Measurements from ENCODE around the gene GLT8D2.

The GLT8D2 gene

DNA sequence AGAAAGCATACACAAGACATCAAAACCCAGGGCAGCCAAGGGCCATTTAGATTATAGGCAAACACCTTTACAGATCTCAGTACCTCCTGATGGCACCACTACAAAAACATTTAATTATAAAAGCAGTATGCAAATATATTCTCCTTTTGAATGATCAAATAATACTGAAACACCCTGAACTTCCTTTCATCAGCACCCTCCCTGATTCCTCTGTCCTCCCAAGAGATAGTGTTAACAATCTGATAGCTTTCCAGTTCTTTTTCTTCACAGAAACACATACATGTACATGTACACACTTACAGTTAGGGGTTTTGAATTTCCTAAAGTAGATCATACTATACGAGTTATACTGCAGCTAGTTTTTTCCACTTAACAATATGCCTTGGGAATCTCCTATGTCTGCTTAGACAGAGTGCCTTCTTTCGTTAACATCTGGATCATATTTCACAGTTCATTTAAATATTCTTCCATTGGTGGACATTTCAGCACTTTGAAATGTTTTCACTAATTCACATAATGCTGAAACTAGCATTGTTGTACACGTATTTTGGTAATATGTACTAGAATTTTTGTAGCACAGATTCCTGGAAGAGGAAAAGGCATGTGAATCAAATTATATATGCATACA lies 49.1 kb downstream of the GLT8D2 start:
- DNase-seq (ENCODE audit: low spot score): no peak

DNA sequence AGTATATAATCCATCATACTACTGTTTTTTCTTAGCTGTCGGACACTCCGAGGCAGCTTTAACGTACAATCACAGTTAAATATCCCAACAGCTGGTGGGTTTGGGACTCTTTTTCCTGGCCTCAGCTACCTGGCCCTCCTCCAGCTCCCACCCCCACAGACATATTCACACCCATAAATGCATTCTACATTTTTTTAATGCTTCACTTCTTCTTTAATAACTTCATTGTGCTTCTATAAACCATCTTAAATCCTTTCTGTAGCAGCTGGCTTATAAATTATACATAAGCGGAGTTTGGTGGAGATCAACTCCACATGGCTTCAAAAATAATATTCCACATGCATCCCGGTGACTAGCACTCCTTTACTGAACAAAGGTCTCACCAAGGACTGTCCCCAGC lies 51.0 kb downstream of the GLT8D2 start:
- no peak for DNase-seq (ENCODE audit: low spot score)

DNA sequence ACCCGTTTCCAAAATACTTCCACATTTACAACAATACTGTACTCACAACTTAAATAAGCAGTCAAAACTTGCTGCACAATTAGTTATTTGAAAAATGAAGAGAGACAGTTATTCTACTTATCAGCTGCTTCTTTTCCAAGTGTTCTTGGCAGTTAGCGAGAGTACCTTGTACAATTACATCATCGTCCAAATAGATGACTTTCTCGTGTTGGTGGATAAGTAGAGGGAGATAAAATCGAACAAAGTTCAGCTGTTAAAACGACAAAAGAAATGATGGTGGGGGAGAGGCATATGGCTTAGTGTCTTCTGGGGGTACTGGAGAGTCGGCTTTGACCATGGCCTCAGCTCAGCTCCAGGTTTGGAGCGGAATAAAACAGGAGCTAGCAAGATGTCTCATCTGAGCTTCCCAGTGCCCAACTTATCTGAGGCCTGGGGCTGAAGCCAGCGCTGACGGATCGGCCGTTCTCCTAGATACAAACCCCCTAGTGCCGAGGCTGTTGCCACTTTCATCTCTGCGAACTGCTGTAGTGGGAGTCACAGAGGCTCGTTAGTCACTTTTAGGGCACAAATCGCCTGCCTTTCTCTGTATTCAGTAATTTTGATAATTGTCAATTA lies 52.6 kb downstream of the GLT8D2 start:
- DNase-seq (ENCODE audit: low spot score): no peak

DNA sequence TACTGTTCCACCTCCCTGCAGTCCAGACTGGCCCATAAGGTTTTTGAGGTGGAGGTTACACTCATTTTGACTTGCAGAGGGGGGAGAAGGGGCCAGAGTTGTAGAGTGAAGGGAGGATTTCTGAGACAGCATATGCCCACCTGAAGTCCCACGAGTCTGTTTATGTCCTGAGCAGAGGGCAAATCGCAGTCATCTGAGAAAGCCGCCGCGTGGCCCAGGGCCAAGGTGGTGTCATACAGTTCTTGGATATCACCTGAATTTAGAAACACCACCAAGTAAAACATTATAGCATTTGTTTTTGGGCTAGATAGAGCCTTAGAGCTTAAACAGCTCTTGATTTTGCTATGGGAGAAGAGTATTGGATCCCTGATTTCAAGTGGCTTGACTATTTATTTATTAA lies 53.4 kb downstream of the GLT8D2 start:
- no peak for DNase-seq (ENCODE audit: low spot score)

DNA sequence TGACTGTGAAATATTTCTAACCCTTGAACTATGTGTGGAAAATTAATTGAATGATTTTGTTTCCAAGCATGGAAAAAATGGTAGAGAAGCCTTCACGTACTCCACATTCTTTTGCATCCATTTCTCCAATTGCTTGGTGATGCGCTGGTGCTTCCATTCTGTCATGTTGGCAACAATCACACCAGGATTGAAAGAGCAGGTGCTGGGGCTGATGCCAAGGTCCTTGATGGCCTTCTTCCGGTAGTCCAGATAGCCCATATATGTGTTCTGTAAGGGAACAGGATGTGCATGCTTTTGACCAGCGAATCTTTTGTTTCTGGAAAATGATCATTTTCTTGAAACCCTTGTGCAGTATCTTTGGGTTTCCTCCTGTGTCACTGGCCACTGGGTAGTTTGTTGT lies 55.8 kb downstream of the GLT8D2 start:
- no peak for DNase-seq (ENCODE audit: low spot score)

DNA sequence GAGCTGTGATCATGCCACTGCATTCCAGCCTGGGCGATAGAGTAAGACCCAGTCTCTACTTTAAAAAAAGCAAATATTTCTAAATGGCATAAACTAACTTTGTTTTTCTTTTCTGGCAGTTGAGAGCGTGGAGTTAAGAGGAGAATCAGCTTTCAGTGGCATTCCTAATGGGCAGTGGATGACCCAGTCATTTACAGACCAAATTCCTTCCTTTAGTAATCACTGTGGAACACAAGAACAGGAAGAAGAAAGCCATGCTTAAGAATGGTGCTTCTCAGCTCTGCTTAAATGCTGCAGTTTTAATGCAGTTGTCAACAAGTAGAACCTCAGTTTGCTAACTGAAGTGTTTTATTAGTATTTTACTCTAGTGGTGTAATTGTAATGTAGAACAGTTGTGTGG lies 63.2 kb downstream of the GLT8D2 start:
- no peak for DNase-seq (ENCODE audit: low spot score)

DNA sequence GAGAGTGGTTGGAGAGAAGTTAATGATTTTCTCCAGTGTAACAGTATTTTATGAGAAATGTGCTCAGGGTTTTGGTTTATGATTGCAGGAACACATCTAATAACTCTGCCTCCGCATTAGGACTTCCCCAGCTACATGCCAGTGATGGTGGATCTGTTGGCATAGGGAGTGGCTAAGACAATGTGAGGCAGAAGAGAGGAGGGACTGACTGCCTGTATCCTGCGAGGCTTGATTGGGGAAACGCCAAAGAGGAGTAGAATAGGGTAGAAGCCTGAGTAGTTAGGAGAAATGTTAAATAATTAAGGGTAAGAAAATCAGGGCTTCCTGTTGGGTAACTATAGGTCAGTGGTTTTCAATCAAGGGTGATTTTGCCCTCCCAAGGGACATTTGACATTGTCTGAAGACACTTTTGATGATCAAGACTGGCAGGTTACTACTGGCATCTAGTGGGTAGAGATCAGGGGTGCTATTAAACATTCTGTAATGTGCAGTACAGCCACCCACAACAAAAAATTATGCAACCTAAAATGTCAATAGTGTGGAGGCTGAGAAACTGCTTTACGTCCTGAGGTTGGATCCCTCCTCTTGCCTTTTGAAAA lies 71.5 kb downstream of the GLT8D2 start:
- DNase-seq (ENCODE audit: low spot score): no peak

DNA sequence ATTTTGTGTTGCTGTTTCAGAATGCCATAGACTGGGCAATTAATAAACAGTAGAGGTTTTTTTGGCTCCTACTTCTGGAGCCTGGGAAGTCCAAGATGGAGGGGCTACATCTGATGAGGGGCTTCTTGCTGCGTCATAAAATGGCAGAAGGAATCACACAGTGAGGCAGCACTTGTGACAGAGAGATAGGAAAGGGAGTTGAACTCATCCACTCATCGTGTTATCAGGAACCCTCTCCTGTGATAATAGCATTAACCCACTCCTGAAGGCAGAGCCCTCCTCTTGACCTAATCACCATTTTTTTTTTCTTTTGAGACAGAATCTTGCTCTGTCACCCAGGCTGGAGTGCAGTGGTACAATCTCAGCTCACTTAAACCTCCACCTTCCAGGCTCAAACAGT lies 74.6 kb downstream of the GLT8D2 start:
- DNase-seq (ENCODE audit: low spot score): no peak

DNA sequence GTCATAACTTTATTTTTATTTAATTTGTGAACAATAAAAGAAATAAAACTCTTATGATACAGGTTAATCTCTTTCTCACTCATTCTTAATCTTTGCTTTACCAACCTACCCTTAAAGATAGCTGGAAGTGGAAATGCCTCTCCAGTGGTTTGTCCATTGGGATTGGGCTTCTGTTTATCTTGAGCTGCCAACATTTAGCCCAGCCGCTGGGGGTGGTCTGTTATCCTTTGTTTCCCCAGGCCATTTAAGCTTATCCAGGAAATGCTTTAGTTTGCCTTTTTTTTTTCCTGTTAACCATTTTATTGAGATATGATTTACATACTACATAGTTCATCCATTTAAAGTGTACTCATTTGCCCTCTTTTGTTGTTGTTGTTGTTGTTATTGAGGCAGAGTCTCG lies 76.1 kb downstream of the GLT8D2 start:
- DNase-seq (ENCODE audit: low spot score): no peak

DNA sequence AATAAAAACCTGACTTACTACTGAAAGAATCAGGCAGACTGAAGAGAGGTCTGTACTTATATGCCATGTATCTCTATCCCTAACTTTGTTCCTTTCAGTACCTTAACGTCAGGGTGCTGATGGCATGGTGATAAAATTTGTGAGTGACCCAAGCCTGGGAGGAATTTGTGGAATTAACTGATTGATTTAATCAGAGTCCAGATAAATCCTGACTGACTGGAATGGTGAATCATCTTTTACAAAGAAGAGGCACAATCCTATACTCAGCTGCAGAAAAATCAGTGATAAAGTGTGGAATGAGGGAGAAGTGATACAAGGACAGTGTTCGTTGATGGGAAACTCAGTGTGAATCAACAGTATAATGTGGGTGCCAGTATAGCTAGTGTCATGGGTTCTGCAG lies 80.6 kb downstream of the GLT8D2 start:
- DNase-seq (ENCODE audit: low spot score): no peak

DNA sequence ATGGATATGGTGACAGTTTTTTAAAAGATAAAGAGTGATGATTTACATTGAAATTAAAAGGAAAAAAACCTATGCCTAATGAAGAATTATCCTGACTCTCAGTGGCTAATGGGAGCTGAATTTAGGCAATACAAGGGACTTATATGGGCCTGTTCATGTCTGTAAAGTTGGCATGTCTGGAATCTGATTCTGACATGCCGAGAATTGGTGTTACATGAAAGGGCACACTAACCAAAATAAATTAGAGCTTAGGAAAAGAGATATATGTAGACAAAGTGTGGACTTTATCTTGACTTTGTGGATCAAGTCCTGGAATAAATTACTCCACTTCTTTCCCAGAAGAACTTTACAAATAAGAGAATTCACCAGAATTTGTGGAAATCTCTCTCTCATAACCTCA lies 83.3 kb downstream of the GLT8D2 start:
- no peak for DNase-seq (ENCODE audit: low spot score)

DNA sequence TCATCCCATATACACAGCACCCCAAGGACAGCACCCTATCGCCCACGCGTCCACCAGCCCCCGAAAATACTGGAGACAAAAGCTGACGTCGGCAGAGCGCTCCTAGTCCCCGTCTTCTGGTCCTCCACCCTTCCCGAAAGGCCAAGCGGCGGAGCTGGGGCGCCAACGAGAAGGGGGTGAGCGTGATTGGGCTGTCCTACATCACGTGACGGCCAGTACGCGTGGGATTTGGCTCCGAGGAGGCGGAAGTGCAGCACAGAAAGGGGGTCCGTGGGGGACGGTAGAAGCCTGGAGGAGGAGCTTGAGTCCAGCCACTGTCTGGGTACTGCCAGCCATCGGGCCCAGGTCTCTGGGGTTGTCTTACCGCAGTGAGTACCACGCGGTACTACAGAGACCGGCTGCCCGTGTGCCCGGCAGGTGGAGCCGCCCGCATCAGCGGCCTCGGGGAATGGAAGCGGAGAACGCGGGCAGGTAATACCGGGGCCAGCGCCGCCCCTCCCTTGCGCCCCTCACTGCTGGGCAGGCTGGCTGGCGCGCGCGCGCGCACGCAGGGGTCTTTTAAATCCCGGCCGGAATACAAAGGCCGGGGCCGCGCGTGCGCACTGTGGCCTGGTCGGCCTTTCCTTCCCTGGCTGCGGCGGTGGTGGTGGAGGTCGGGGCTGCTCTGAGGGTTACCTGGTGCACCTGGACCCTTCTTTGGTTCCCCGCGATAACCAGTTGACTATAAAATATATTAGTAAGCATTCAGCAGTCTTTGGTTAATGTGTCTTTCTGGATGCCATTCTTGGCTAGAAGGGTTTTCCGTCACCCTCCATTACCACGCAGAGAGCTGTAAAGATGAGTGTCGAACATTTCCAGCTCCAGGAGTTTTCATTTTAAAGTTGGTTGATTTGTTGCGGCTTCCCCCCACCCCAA lies 84.1 kb downstream of the GLT8D2 start, which contains the start of gene TDG:
TDG (plus strand) TSS at position 283 of the 915 bp plus-strand sequence; CDS start at position 449, 166 bp downstream.
- peak; percentile 98 for DNase-seq (ENCODE audit: low spot score)

DNA sequence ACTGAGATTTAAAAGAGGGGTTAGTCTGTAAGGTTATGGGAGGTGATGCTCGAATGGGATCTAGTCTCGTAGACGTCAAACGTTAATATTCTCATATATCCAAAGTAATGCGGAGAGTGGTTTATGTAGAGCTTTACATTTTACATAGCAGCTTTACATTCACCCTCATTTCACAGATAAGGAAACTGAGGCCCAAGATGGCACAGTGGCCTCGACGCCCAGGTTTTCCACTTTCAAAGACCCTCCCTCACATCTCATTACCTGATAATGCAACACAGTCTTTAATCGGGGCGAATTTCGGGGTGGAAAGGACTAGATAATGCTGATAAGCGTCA lies 84.8 kb downstream of the GLT8D2 start:
- no peak for DNase-seq (ENCODE audit: low spot score)

DNA sequence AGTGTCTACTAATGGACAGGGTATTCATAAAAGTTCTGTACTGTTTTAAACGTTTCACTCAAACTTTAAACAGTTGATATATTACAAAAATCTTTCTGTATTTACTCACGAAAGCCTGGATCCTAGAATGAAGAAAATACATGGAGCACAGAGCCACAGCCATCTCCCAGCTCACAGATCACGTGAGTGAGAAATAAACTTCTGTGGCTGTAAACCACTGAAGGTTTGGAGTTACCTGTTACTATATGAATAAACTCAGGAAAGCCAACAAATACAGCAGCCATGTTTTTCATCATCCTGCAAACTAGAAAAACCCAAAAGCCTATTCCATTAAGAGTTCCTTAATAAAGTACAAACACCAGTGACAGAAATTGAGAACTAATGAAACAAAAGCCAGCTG lies 85.2 kb downstream of the GLT8D2 start:
- DNase-seq (ENCODE audit: low spot score): no peak

DNA sequence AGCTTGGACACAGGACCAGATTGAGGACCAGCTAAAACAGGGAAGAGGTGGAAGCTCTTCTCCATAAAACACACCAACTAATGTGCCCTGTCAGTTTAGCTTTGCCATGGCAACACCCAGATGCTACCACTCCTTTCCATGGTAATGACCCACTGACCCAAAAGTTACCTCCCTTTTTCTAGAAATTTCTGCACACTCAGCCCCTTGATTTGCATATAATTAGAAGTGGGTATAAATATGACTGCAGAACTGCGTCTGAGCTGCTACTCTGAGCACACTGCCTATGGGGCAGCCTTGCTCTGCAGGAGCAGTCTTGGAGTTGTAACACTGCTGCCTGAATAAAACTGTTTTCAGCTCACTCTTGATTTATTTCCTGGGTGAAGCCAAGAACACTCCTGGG lies 87.5 kb downstream of the GLT8D2 start:
- no peak for DNase-seq (ENCODE audit: low spot score)

DNA sequence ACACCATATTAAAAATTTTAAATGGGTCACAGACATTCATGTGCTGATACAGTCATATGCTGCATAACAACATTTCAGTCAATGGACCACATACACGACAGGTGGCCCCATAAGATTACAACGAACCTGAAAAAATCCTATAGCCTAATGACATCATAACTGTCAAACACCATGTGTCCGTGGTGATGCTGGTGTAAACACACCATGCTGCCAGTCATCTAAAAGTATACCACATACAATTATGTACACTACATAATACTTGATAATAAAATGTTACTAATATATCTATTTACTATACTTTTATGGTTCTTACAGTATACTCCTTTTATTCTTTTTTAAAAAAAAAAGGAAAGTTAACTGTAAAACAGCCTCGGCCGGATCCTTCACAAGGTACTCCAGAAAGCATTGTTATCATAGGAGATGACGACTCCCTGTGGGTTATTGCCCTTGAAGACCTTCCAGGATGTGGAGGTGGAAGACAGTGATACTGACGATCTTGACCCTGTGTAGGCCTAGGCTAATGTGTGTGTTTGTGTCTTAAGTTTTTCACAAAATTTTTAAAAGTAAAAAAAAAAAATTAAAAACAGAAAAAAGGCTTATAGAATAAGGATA lies 89.3 kb downstream of the GLT8D2 start:
- no peak for DNase-seq (ENCODE audit: low spot score)

DNA sequence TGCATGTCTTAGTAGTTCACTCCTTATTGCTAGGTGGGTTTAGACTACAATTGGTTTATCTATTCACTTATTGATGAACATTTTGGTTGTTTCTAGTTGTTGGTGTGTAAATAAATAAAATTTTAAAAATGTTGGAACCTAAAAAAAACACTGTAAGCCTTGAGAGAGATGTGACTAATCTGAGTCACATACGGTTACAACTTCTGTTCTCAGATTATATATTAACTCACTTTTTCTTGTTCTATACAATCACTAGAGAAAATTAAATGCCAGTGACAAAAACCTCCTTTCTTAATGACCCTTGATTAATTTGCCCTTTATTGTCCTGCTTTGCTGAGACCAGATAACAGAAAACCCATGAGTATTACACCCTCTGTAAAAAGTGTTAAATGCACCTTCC lies 91.4 kb downstream of the GLT8D2 start:
- no peak for DNase-seq (ENCODE audit: low spot score)

DNA sequence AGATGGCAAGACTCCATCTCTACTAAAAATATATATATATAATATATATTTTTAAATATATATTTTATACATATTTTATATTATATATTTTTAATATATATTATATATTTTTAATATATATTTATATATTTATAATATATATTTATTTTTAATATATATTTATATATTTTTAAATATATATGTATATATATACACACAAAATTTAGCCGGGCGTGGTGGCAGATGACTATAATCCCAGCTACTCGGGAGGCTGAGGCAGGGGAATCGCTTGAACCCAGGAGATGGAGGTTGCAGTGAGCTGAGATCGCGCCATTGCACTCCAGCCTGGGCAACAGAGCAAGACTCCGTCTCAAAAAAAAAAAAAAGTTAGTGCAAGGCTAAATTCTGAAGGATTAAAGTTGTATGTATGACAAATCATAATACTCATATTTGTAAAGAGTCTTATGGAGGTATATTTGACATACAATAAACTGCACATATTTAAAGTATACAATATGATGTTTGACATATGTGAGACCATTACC lies 92.1 kb downstream of the GLT8D2 start:
- no peak for DNase-seq (ENCODE audit: low spot score)

DNA sequence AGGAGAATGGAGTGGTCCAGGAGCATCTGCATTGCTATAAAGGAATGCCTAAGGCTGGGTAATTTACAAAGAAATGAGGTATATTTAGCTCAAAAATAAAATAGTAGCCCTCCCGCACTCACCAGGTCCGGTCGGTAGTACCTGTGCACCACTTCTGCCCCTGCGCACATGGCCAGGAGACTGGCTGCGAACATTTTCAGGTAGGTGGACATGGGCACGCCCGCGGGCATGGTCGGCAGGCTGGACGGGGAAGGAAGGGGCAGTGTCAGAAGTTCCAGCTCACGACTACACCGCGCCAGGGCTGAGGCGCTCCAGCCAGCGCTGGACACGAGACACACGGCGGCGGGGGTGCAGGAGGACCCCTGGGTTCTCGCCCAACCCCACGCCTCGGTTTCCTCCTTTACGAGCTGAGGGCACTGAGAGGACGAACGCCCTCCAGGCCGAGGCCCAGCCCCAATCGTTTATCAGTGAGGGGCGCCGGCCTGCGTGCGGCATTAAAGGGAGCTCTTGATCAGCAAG lies 93.4 kb downstream of the GLT8D2 start:
- no peak for DNase-seq (ENCODE audit: low spot score)

DNA sequence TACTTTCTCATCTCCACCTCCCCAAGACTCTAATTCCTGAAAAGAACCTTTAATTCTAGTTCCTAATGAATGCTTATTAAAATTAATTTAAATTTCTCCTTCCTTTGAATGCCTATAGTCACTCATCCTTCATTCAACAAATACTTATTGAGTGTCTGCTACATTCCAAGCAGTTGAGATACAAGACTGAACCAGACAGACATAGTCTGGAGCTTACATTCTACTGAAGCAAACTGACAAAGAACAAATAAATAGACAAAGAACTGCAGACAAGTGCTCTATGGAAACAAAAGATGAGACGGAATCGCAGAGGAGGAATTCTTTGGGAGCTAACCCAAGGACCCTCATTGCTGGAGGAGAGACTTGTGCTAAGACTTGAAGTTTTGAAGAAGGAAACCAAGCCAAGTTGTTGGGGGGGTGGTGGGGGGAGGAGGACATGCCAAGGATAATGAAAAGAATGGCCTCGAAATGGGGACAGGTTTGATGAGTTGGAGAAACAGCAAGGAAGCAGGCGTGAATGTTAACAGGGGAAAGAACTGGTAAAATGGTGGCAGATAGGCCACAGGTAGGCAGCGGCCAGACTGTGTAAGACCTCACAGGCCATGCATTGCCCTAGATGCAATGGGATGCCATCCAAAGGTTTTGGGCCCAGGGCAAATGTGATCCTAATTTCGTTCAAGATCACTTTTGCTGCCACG lies 94.0 kb downstream of the GLT8D2 start:
- DNase-seq (ENCODE audit: low spot score): no peak

DNA sequence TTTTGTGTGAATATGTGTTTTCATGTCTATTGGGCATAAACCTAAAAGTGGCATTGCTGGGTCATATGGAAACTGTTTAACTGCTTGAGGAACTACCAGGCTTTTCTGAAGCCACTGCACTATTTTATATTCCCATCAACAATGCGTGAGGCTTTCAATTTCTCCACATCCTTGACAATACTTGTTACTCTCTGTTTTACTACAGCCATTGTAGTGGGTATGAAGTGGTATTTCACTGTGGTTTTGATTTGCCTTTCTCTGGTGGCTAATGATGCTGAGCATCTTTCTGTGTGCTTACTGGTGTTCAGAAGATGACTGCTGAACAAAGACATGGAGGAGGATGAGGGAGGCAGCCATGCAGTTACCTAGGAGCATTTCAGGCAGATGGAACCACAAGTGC lies 97.5 kb downstream of the GLT8D2 start:
- DNase-seq (ENCODE audit: low spot score): no peak

Measured in CD4-positive, alpha-beta T cell treated with Interleukin-2 at 100 ng/mL for 4 hours (primary cell).